CD4-positive, CD25-positive, alpha-beta regulatory T cell (primary cell): ENCODE data around the gene WDR43. TPM values are rescaled to one million over a fixed set of nuclear protein-coding genes. Genes with fewer than 3 reads are reported as not detected.

ENCODE experiments used
- ATAC-seq, 2 donors: fragments of 150-1000 bp; cut with Tn5 transposase; one replicate each; pipeline ENCODE4 v1.10.0; 2021; ENCODE audit warnings: low read depth in 2 of 2, moderate number of reproducible peaks in 2 of 2, moderate library complexity in 1 of 2
- DNase-seq, 3 donors: peaks; one replicate each; pipeline versions ENCODE4 v3.0.0 to v3.0.0-alpha.2; 2012 to 2022; ENCODE audit warnings: mixed read lengths in 1 of 3
- H3K27ac ChIP-seq: one replicate; pipeline ENCODE4 v1.7.0; 2013; ENCODE audit warnings: mild to moderate bottlenecking, low read length; ENCODE audit not compliant: insufficient read depth, poor library complexity, severe bottlenecking
- H3K27me3 ChIP-seq: one replicate; pipeline ENCODE4 v1.7.0; 2013; ENCODE audit warnings: low read length; ENCODE audit not compliant: control insufficient read depth, insufficient read depth
- H3K36me3 ChIP-seq: one replicate; pipeline ENCODE4 v1.7.0; 2013; ENCODE audit warnings: mild to moderate bottlenecking, low read length, moderate library complexity; ENCODE audit not compliant: control insufficient read depth, insufficient read depth
- H3K4me1 ChIP-seq: 2 replicates; pipeline ENCODE4 v1.7.0; 2013; ENCODE audit warnings: mild to moderate bottlenecking, low read length; ENCODE audit not compliant: insufficient read depth, control insufficient read depth, poor library complexity, severe bottlenecking
- H3K4me3 ChIP-seq: one replicate; pipeline ENCODE4 v1.7.0; 2013; ENCODE audit warnings: low read depth, mild to moderate bottlenecking, low read length, moderate library complexity
- H3K9me3 ChIP-seq, 2 experiments: 1 replicate in 1 of 2; 2 replicates in 1 of 2; pipeline ENCODE4 v1.7.0; 2013; ENCODE audit warnings: low read length in 2 of 2, mild to moderate bottlenecking in 1 of 2, moderate library complexity in 1 of 2; ENCODE audit not compliant: control insufficient read depth in 2 of 2
- H3K27ac Mint-ChIP-seq, 3 donors: one replicate each; pipeline ENCODE4 v1.8.0; 2020 to 2022; ENCODE audit warnings: mild to moderate bottlenecking in 3 of 3, mixed read lengths in 3 of 3, moderate library complexity in 2 of 3
- H3K27me3 Mint-ChIP-seq: one replicate; pipeline ENCODE4 v1.8.0; 2022; ENCODE audit warnings: mild to moderate bottlenecking, mixed read lengths
- H3K36me3 Mint-ChIP-seq: one replicate; pipeline ENCODE4 v1.8.0; 2020; ENCODE audit warnings: mixed read lengths
- H3K4me1 Mint-ChIP-seq, 4 donors: one replicate each; pipeline ENCODE4 v1.8.0; 2020 to 2022; ENCODE audit warnings: mixed read lengths in 4 of 4, mild to moderate bottlenecking in 1 of 4
- H3K4me3 Mint-ChIP-seq, 4 donors: one replicate each; pipeline ENCODE4 v1.8.0; 2020 to 2022; ENCODE audit warnings: mild to moderate bottlenecking in 4 of 4, mixed read lengths in 4 of 4, moderate library complexity in 3 of 4
- H3K9me3 Mint-ChIP-seq, 7 donors: one replicate each; pipeline ENCODE4 v1.8.0; 2020 to 2022; ENCODE audit warnings: mixed read lengths in 7 of 7, mild to moderate bottlenecking in 3 of 7, moderate library complexity in 2 of 7
- polyA plus RNA-seq, 4 donors: library from polyadenylated mRNA; unstranded; fragments of 300-500 nt; fragmentation: Illumina TruSeq; gene quantifications; one replicate each; pipeline ENCODE4 v1.2.3, GENCODE V29; 2021
- total RNA-seq: library from RNA; stranded (reverse); gene quantifications from one replicate; pipeline ENCODE4 v1.2.3, GENCODE V29; 2022

WDR43 gene
- total and polyA plus RNA-seq, 5 donors from 2014 or later = 27.4 to 70.1 (median 39.5) TPM

DNA sequence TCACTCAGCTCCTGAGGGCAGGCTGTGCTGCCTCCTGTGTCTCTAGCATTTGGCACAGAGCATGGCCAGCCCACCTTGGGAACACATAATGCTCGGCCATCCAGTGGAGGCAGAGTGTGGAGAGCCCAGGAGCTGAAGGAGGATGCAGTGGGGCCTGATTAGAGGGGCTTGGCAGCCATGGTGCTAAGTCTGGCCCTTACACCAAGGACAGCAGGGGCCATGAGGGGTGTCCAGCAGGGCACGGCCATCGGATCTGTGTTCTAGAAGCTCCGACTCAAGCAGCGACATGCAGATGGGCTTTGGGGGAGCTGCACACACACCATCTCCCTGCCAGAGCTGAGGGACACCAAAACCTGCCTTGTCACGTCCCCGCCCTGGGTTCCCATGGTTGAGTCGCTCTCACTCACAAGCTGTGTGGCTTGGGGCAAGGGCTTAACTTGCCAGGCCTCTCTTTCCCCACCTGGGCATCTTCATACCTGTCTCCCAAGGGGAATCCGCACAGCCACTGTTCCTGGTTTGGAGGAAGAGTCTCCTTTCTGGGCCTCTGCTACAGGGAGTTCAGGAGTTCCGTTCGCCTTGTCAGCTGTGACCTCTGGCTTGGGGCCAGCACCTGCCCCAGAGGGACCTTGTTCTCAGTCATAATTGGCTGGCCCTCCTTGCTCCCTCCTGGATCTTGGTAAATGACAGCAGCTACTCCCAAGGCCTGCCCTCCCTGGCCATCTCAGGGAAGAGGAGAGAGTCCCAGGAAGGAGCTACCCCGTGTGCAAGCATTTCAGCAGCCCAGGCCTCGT is 85.3 kb downstream of the WDR43 start:
- ATAC-seq = no peak
- no peaks in the 10 kb centered on the region for H3K27me3 ChIP-seq
- H3K4me1 ChIP-seq = no peaks in the 10 kb centered on the region
- H3K9me3 ChIP-seq = no peaks in the 10 kb centered on the region
- Mint-ChIP-seq H3K9me3 (peaks cover 0 to 1% (median 0%) of the 10 kb centered on the region in 7 donors), H3K4me1 (no peaks in the 10 kb centered on the region), H3K27me3 (no peaks in the 10 kb centered on the region), H3K27ac (peak overlapping the region in 1 of 3 donors; percentile 47), H3K36me3 (no peaks in the 10 kb centered on the region), H3K4me3 (no peak overlapping the region)
- no peak overlapping the region for H3K27ac ChIP-seq
- no peak for DNase-seq
- no peaks in the 10 kb centered on the region for H3K36me3 ChIP-seq
- H3K4me3 ChIP-seq = no peak overlapping the region

DNA sequence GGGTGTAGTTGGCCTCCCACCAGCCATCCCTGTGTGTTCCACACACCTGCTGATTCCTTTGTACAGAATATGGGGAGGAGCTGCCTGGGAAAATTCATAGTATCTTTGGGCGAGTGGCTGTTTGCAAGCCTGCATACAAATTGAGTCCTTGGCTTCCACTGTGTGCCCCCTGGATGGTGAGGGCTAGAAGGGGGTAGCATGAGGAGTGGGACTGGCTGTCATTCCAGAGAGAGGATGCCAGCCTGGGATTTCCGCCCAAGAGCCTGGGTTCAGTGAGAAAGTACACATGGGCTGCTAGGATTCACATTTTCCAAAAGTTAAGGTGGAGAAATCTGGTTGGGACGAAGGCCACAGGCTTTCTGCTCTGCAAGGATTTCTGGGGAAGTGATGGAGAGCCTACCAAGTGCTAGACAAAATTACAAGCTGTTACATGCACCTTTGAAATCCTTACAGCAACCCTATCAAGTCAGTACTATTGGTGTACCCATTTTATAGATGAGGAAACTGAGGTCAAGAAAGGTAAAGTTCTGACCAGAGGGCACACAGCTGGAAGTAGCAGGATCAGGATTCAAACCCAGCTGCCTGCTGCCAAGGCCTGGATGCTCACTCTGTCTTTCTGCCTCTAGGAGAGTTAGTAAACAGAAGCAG is 86.0 kb downstream of the WDR43 start:
- no peaks in the 10 kb centered on the region for H3K4me1 ChIP-seq
- no peaks in the 10 kb centered on the region for H3K27me3 ChIP-seq
- no peak overlapping the region for H3K4me3 ChIP-seq
- H3K4me3 Mint-ChIP-seq = no peak overlapping the region
- no peaks in the 10 kb centered on the region for H3K36me3 ChIP-seq
- no peak overlapping the region for H3K27ac ChIP-seq
- no peaks in the 10 kb centered on the region for H3K27me3 Mint-ChIP-seq
- no peak for DNase-seq
- no peaks in the 10 kb centered on the region for H3K4me1 Mint-ChIP-seq
- no peak for ATAC-seq
- no peaks in the 10 kb centered on the region for H3K9me3 ChIP-seq
- H3K9me3 Mint-ChIP-seq = peaks cover 0 to 1% (median 0%) of the 10 kb centered on the region in 7 donors
- H3K27ac Mint-ChIP-seq = no peak overlapping the region
- no peaks in the 10 kb centered on the region for H3K36me3 Mint-ChIP-seq

DNA sequence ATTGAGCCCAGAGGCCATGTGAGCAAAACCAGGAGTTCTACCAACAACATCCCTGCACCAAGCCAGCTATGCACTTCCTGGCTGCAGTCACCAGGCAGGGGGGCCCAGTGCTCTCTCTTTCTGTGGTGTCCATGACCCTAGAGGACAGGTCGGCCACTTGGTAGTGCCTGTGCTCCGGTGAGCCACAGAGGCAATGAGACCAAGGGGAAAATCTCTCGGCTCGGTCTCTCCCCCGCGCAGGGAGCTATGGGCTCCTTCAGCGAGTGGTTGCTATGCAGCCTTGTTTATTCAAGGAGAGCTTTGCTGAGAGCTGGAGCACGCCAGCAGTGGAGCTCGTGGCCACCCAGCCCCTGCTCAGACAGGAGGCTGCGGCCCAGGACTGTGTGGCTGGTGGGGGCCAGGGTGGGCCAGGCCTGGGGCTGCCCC is 86.6 kb downstream of the WDR43 start, which contains the start of gene TOGARAM2:
TSS of gene TOGARAM2 (plus strand) at position 283 of the 426 bp plus-strand sequence. CDS start 13,537 bp downstream, outside the sequence.
- peaks cover 0 to 1% (median 0%) of the 10 kb centered on the region in 7 donors for H3K9me3 Mint-ChIP-seq
- no peak within 1 kb of the TSS for H3K4me3 Mint-ChIP-seq
- Histone ChIP-seq H3K36me3 (no peaks in the 10 kb centered on the region), H3K27me3 (no peaks in the 10 kb centered on the region), H3K9me3 (no peaks in the 10 kb centered on the region), H3K27ac (no peak within 1 kb of the TSS), H3K4me1 (no peaks in the 10 kb centered on the region), H3K4me3 (no peak within 1 kb of the TSS)
- no peaks in the 10 kb centered on the region for H3K27me3 Mint-ChIP-seq
- H3K36me3 Mint-ChIP-seq = no peaks in the 10 kb centered on the region
- no peaks in the 10 kb centered on the region for H3K4me1 Mint-ChIP-seq
- ATAC-seq = no peak
- H3K27ac Mint-ChIP-seq = peak within 1 kb of the TSS in 1 of 3 donors; percentile 31
- no peak for DNase-seq

DNA sequence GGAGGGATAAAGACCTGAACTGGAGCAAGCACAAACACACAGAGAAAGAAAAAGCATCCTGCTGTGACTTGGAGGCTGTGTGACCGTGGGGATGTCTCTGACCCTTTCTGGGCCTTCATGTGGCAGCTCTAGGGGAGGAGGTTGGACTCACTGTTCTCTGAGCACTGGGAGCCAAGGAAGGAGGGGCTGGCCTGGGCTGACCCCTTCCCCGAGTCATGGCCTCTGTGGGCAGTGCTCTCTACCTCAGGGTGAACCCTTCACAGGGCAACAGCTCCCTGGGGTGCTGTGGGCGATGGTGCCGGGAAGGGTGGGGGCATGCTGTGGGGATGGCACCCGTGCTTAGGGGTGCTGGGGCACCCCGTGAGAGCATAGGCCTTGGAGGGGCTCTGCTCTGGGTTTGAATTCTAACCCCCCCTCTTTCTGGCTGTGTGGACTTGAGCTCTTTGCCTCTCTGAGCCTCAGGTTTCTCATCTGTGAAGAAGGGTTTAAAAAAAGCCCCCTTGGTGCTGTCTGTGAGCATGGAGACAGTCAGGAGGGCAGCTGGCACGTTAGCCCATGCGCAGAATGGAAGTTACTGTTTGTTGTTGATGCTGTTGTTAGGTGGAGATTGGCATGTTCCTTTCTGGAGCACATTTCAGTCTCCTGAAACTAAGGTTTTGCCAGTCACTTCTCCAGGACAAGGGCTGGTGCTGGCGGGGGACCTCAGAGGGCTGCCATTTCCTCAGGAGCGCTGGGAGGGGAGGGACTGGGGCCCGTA is 87.3 kb downstream of the WDR43 start:
- Mint-ChIP-seq H3K36me3 (no peaks in the 10 kb centered on the region), H3K27ac (peak overlapping the region in 1 of 3 donors; percentile 31)
- H3K27ac ChIP-seq = no peak overlapping the region

DNA sequence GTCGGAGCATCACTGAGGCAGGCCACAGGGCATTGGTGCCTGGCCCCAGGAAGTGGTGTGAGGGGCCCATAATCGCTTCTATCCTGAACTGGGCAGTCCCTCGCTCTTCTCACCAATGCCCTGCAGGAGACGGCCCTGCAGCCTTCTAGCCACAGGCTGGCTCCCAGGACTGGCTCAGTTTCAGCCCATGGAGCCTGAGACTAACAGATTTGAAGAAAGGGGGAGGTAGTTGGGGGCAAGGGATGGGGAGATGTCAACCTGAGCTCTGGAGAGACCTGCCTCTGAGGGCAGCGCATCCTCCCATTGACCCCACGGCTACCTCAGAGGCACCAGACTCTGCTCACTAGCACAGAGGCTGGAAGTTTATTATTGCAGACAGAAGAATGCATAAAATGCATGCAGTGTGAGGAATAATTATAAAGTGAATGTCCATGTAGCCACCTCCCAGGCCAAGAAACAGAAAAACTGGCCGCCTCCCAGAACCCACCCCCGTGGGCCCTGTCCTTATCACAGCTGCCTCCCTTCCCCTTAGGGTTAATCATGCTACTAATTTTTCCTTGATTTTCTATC is 88.0 kb downstream of the WDR43 start:
- no peaks in the 10 kb centered on the region for H3K27me3 ChIP-seq
- no peaks in the 10 kb centered on the region for H3K36me3 ChIP-seq
- no peak overlapping the region for H3K4me3 ChIP-seq
- H3K4me3 Mint-ChIP-seq = no peak overlapping the region
- ATAC-seq (no peak), DNase-seq (no peak)
- no peaks in the 10 kb centered on the region for H3K4me1 ChIP-seq
- H3K27ac Mint-ChIP-seq = no peak overlapping the region
- no peaks in the 10 kb centered on the region for H3K4me1 Mint-ChIP-seq
- H3K27ac ChIP-seq = no peak overlapping the region
- no peaks in the 10 kb centered on the region for H3K36me3 Mint-ChIP-seq
- H3K9me3 Mint-ChIP-seq = peaks cover 0 to 1% (median 0%) of the 10 kb centered on the region in 7 donors
- H3K9me3 ChIP-seq = no peaks in the 10 kb centered on the region
- no peaks in the 10 kb centered on the region for H3K27me3 Mint-ChIP-seq

More for the DNA sequence above, 87.3 kb downstream of the WDR43 start:
- Mint-ChIP-seq H3K9me3 (peaks cover 0 to 1% (median 0%) of the 10 kb centered on the region in 7 donors), H3K27me3 (no peaks in the 10 kb centered on the region), H3K4me3 (no peak overlapping the region), H3K4me1 (no peaks in the 10 kb centered on the region)
- no peaks in the 10 kb centered on the region for H3K9me3 ChIP-seq
- H3K36me3 ChIP-seq = no peaks in the 10 kb centered on the region
- no peak for ATAC-seq
- no peaks in the 10 kb centered on the region for H3K27me3 ChIP-seq
- no peak for DNase-seq
- no peak overlapping the region for H3K4me3 ChIP-seq
- H3K4me1 ChIP-seq = no peaks in the 10 kb centered on the region

DNA sequence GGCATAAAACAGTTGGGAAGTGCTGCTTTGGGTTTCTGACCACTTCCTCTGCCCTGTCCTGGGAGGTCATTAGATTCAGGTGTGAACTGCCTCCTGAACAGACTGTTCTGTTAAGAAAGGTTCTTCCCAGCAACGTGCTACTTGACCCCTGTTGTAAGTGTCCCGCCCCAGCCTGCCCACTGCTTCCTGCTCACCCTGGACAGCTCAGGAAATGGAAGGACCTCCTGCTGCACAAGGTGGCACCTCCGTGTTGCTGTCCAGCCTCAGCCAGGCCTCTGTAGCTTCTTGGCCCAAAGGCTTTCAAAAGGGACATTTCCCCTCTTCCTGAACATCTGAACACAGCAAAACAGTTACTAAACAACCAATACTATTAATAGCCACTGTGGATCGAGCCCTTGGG is 92.0 kb downstream of the WDR43 start:
- Mint-ChIP-seq H3K27me3 (peaks cover 6% of the 10 kb centered on the region), H3K9me3 (no peaks in the 10 kb centered on the region), H3K27ac (peak overlapping the region in 1 of 3 donors; percentile 13), H3K4me1 (peaks cover 0 to 2% (median 0%) of the 10 kb centered on the region in 4 donors), H3K4me3 (no peak overlapping the region), H3K36me3 (no peaks in the 10 kb centered on the region)
- no peak overlapping the region for H3K27ac ChIP-seq
- no peak for ATAC-seq
- H3K4me3 ChIP-seq = no peak overlapping the region
- H3K27me3 ChIP-seq = no peaks in the 10 kb centered on the region
- no peaks in the 10 kb centered on the region for H3K36me3 ChIP-seq
- H3K9me3 ChIP-seq = no peaks in the 10 kb centered on the region
- DNase-seq = no peak
- H3K4me1 ChIP-seq = no peaks in the 10 kb centered on the region

DNA sequence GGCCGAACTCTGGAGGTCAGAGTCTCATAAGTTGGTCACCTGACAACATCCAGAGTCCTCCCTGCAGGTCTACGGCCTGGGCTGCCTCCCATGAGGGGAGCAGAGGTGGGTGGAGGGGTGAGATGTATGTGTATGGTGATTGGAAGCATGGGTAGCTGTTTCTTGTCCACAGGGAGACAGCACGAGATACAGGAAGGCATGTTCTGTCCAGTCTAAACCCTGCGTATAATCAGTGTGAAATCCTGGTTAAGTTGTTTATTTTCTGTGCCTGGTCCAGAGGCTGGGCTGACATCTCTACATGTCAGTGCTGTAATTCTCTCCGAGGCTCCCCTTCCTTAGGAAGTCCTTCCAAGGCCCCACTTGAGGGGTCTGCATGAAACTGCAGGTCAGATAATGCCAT is 95.5 kb downstream of the WDR43 start:
- Histone ChIP-seq H3K4me1 (no peaks in the 10 kb centered on the region), H3K4me3 (no peak overlapping the region), H3K27me3 (no peaks in the 10 kb centered on the region), H3K27ac (no peak overlapping the region), H3K36me3 (no peaks in the 10 kb centered on the region), H3K9me3 (no peaks in the 10 kb centered on the region)
- no peak overlapping the region for H3K27ac Mint-ChIP-seq
- peak overlapping the region in 1 of 4 donors; percentile 36 for H3K4me3 Mint-ChIP-seq
- DNase-seq (no peak), ATAC-seq (no peak)
- H3K27me3 Mint-ChIP-seq = peaks cover 6% of the 10 kb centered on the region
- no peaks in the 10 kb centered on the region for H3K36me3 Mint-ChIP-seq
- no peaks in the 10 kb centered on the region for H3K9me3 Mint-ChIP-seq
- peaks cover 0 to 2% (median 0%) of the 10 kb centered on the region in 4 donors for H3K4me1 Mint-ChIP-seq
